PC-9 (cell line): Measurements from ENCODE around the gene CDK5RAP1. TPM values are rescaled to one million over a fixed set of nuclear protein-coding genes. Genes with fewer than 3 reads are reported as not detected.

Experiments
- BruUV-seq: library from RNA; stranded (reverse); fragments of 400-500 nt; replicated peaks from 2 replicates; lab custom pipeline; 2021; lab: Mats Ljungman, UMichigan
- CTCF ChIA-PET: fragments of 300-600 bp; sonication (Branson Sonifier 250); formaldehyde crosslinking; loops from one replicate; lab custom pipeline; 2022; ENCODE audit warnings: antibody characterized with exemption; lab: Charles Lee
- POLR2A ChIA-PET: fragments of 300-600 bp; sonication (Branson Sonifier 250); formaldehyde crosslinking; loops from one replicate; lab custom pipeline; 2022; ENCODE audit warnings: antibody characterized with exemption; ENCODE audit not compliant: unreplicated experiment; lab: Charles Lee
- DNase-seq, 2 experiments: peaks; one replicate each; pipeline versions ENCODE4 v3.0.0 to v3.0.0-alpha.2; 2015 to 2022; ENCODE audit warnings: mixed read lengths in 1 of 2
- H2AFZ ChIP-seq: fragments of 200-600 bp; sonication (generic); 2 replicates; pipeline ENCODE4 v1.8.1; 2017; ENCODE audit warnings: antibody characterized with exemption
- H3F3A ChIP-seq: fragments of 200-600 bp; sonication (generic); 2 replicates; pipeline ENCODE4 v1.8.1; 2017; ENCODE audit warnings: antibody characterized with exemption, mild to moderate bottlenecking, low read depth; ENCODE audit not compliant: insufficient read depth
- H3K27ac ChIP-seq: fragments of 200-600 bp; sonication (generic); 2 replicates; pipeline ENCODE4 v1.6.1; 2016; ENCODE audit warnings: mixed run types
- H3K27me3 ChIP-seq: fragments of 200-600 bp; sonication (generic); 2 replicates; pipeline ENCODE4 v1.6.1; 2016; ENCODE audit warnings: low read depth, mixed run types; ENCODE audit not compliant: insufficient read depth
- H3K36me3 ChIP-seq: fragments of 200-600 bp; sonication (generic); 2 replicates; pipeline ENCODE4 v1.6.1; 2016; ENCODE audit warnings: low read depth, mixed run types
- H3K4me1 ChIP-seq: fragments of 200-600 bp; sonication (generic); replicated peaks from 2 replicates; pipeline ENCODE4 v1.6.1; 2016; ENCODE audit warnings: mixed run types; ENCODE audit not compliant: insufficient read depth
- H3K4me2 ChIP-seq: fragments of 200-600 bp; sonication (generic); 2 replicates; pipeline ENCODE4 v1.6.1; 2017; ENCODE audit warnings: mixed run types
- H3K4me3 ChIP-seq: fragments of 200-600 bp; sonication (generic); 2 replicates; pipeline ENCODE4 v1.6.1; 2016; ENCODE audit warnings: mixed run types
- H3K79me2 ChIP-seq: fragments of 200-600 bp; sonication (generic); 2 replicates; pipeline ENCODE4 v1.6.1; 2017; ENCODE audit warnings: low read depth, mixed run types
- H3K9me2 ChIP-seq: fragments of 200-600 bp; sonication (generic); 2 replicates; pipeline ENCODE4 v1.8.1; 2017; ENCODE audit warnings: mild to moderate bottlenecking; ENCODE audit not compliant: insufficient read depth
- H3K9me3 ChIP-seq: fragments of 200-600 bp; sonication (generic); 2 replicates; pipeline ENCODE4 v1.8.1; 2016; ENCODE audit warnings: low read depth; ENCODE audit not compliant: insufficient read depth
- H4K20me1 ChIP-seq: fragments of 200-600 bp; sonication (generic); 2 replicates; pipeline ENCODE4 v1.8.1; 2017; ENCODE audit not compliant: insufficient read depth
- CTCF ChIP-seq: fragments of 200-600 bp; sonication (generic); conservative IDR thresholded peaks from 2 replicates; pipeline ENCODE4 v1.6.1; 2017; ENCODE audit warnings: mixed run types, antibody characterized with exemption, mild to moderate bottlenecking, moderate library complexity
- EZH2 ChIP-seq: fragments of 200-600 bp; sonication (generic); IDR thresholded peaks from 2 replicates; pipeline ENCODE4 v1.8.0; 2017; ENCODE audit warnings: antibody characterized with exemption, low read depth
- intact Hi-C: fragments of 100-400 bp; cut with micrococcal nuclease; formaldehyde crosslinking; loops from one replicate; pipeline ENCODE4 v1.10.0; 2022; ENCODE audit not compliant: unreplicated experiment
- total RNA-seq: library from RNA; stranded (reverse); gene quantifications from 2 replicates; pipeline ENCODE4 v1.2.3, GENCODE V29; 2021

Gene CDK5RAP1
- total RNA-seq, 1 experiment from 2014 or later = 45.3 TPM

GRCh38 chr20:33412484-33412838 lies 11.1 kb upstream of the CDK5RAP1 start:
- H3K9me3 ChIP-seq = no peaks in the 10 kb centered on the region
- no peak for DNase-seq
- CTCF ChIA-PET = no interaction called here
- TF ChIP-seq EZH2 (no peak), CTCF (no peak)
- no peaks in the 10 kb centered on the region for H3F3A ChIP-seq
- no TSS peak for BruUV-seq
- H2AFZ ChIP-seq = no peak overlapping the region
- H3K9me2 ChIP-seq = no peaks in the 10 kb centered on the region
- H3K36me3 ChIP-seq = no peaks in the 10 kb centered on the region
- H3K27me3 ChIP-seq = no peaks in the 10 kb centered on the region
- H3K27ac ChIP-seq = no peak overlapping the region
- POLR2A ChIA-PET = no interaction called here
- H4K20me1 ChIP-seq = no peaks in the 10 kb centered on the region
- intact Hi-C loops = no loop called here
- no peaks in the 10 kb centered on the region for H3K79me2 ChIP-seq
- H3K4me1 ChIP-seq = no peaks in the 10 kb centered on the region
- H3K4me3 ChIP-seq = no peak overlapping the region
- H3K4me2 ChIP-seq = no peak overlapping the region

DNA sequence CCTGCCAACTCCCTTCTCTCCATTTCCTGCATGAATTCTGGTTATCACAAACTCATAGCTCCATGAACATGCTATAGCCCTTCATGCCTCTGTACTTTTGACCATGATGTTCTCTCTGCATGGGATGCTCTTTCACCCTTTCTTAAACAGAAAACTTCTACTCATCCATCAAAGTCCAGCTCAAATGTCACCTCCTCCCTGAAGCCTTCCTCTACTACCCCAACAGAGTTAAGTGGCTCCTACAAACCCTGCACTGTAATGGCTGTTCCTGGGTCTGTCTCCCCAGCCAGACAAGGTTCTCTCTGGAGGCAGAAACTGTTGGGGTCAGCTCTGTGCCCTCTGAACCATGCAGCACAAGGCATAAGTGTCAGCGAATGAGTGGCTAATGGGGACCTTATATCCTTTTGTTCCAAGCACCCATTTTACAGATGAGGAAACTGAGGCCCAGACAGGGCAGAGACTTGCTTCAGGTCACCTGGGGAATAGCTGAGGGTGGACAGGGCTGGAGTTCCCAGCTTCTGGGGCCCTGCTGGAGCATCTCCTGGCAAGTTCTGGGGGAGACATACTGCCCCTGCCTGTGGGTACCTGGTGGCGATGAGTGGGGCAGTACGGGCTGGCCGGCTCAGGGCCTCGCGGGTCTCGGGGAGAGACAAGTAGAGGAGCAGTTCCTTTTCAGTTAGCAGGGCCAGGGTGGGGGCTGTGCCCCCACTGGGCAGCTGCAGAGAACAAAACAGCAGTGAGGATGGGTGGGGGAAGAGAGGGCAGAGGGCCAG lies 10.6 kb upstream of the CDK5RAP1 start:
- no peaks in the 10 kb centered on the region for H3K79me2 ChIP-seq
- H4K20me1 ChIP-seq = no peaks in the 10 kb centered on the region
- 0 out of 2 replicates have a peak, but pooled peaks cover 2% of the 10 kb centered on the region for H3F3A ChIP-seq
- H3K4me3 ChIP-seq = no peak overlapping the region
- no TSS peak for BruUV-seq
- TF ChIP-seq CTCF = no peak
- TF ChIP-seq EZH2 = no peak
- no peak overlapping the region for H3K4me2 ChIP-seq
- DNase-seq = no peak
- ChIA-PET POLR2A (interaction anchor here (0.6 kb wide), 2 partner anchors 11 to 415 kb away, joined by 4 to 5 read pairs; no protein-coding TSS in a partner anchor), CTCF (interaction anchor here (0.6 kb wide), 1 partner anchor 9 kb away, joined by 3 read pairs; no protein-coding TSS in a partner anchor)
- intact Hi-C loops = no loop called here
- H3K9me3 ChIP-seq = no peaks in the 10 kb centered on the region
- no peaks in the 10 kb centered on the region for H3K27me3 ChIP-seq
- H3K4me1 ChIP-seq = no peaks in the 10 kb centered on the region
- H2AFZ ChIP-seq = no peak overlapping the region
- H3K9me2 ChIP-seq = no peaks in the 10 kb centered on the region
- H3K27ac ChIP-seq = no peak overlapping the region
- no peaks in the 10 kb centered on the region for H3K36me3 ChIP-seq

- Histone ChIP-seq H2AFZ (no peak overlapping the region), H3K79me2 (no peaks in the 10 kb centered on the region), H3K27ac (no peak overlapping the region), H4K20me1 (no peaks in the 10 kb centered on the region), H3K9me3 (no peaks in the 10 kb centered on the region), H3F3A (0 out of 2 replicates have a peak, but pooled peaks cover 3% of the 10 kb centered on the region), H3K36me3 (no peaks in the 10 kb centered on the region), H3K4me1 (no peaks in the 10 kb centered on the region), H3K27me3 (no peaks in the 10 kb centered on the region), H3K4me2 (no peak overlapping the region), H3K4me3 (no peak overlapping the region), H3K9me2 (no peaks in the 10 kb centered on the region)
- CTCF ChIA-PET = no interaction called here
- POLR2A ChIA-PET = interaction anchor here (0.6 kb wide), 1 partner anchor 12 kb away, joined by 5 read pairs; no protein-coding TSS in a partner anchor
- intact Hi-C loops = no loop called here
- BruUV-seq = no TSS peak
- DNase-seq = no peak
- TF ChIP-seq CTCF (no peak), EZH2 (no peak)
Observed at GRCh38 chr20:33411242-33411641, 9.9 kb upstream of the CDK5RAP1 start.
